OCI-LY1 (cell line): ENCODE results near the gene CMTR1.
"Not testable (repeated sequence)": the region's sequence is repeated elsewhere in the genome, so short reads cannot be mapped to it uniquely, and the experiment has no call there.

Source experiments
- H2AFZ ChIP-seq: fragments of 200-600 bp; sonication (generic), shearing (Covaris generic); 2 replicates; pipeline ENCODE4 v1.6.0; 2014; ENCODE audit warnings: antibody characterized with exemption, mild to moderate bottlenecking, low read length
- H3F3A ChIP-seq: fragments of 200-600 bp; sonication (generic), shearing (Covaris generic); 2 replicates; pipeline ENCODE4 v1.6.0; 2014; ENCODE audit warnings: mild to moderate bottlenecking, antibody characterized with exemption, low read length, moderate library complexity; ENCODE audit not compliant: insufficient read depth
- H3K27ac ChIP-seq: fragments of 200-600 bp; sonication (generic); 2 replicates; pipeline ENCODE4 v1.5.1; 2014; ENCODE audit warnings: low read length, mixed run types, mild to moderate bottlenecking, low read depth; ENCODE audit not compliant: poor library complexity, severe bottlenecking
- H3K27me3 ChIP-seq: fragments of 200-600 bp; sonication (generic); 2 replicates; pipeline ENCODE4 v1.6.0; 2014; ENCODE audit warnings: antibody characterized with exemption, mild to moderate bottlenecking, low read length, moderate library complexity; ENCODE audit not compliant: insufficient read depth
- H3K36me3 ChIP-seq: fragments of 200-600 bp; sonication (generic); 2 replicates; pipeline ENCODE4 v1.6.1; 2014; ENCODE audit warnings: mild to moderate bottlenecking, antibody characterized with exemption, low read length, moderate library complexity, mixed read lengths; ENCODE audit not compliant: insufficient read depth
- H3K4me1 ChIP-seq: fragments of 200-600 bp; sonication (generic); 2 replicates; pipeline ENCODE4 v1.5.1; 2014; ENCODE audit warnings: mild to moderate bottlenecking, low read length, moderate library complexity; ENCODE audit not compliant: insufficient read depth, severe bottlenecking
- H3K4me2 ChIP-seq: fragments of 200-600 bp; sonication (generic), shearing (Covaris generic); 2 replicates; pipeline ENCODE4 v1.6.1; 2014; ENCODE audit warnings: low read length
- H3K4me3 ChIP-seq: fragments of 200-600 bp; sonication (generic); 2 replicates; pipeline ENCODE4 v1.5.1; 2014; ENCODE audit warnings: low read length, low read depth, mild to moderate bottlenecking, mixed read lengths; ENCODE audit not compliant: poor library complexity, severe bottlenecking
- H3K79me2 ChIP-seq: fragments of 200-600 bp; shearing (Covaris generic); 2 replicates; pipeline ENCODE4 v1.6.1; 2016; ENCODE audit warnings: mixed run types, low read length, mixed read lengths; ENCODE audit not compliant: insufficient read depth
- H3K9ac ChIP-seq: fragments of 200-600 bp; sonication (generic), shearing (Covaris generic); 2 replicates; pipeline ENCODE4 v1.6.1; 2014; ENCODE audit warnings: mild to moderate bottlenecking, low read length, mixed read lengths
- H3K9me2 ChIP-seq: fragments of 200-600 bp; sonication (generic), shearing (Covaris generic); 2 replicates; pipeline ENCODE4 v1.6.1; 2014; ENCODE audit warnings: low read depth, mild to moderate bottlenecking, low read length, mixed read lengths
- H3K9me3 ChIP-seq: fragments of 200-600 bp; shearing (Covaris generic); 2 replicates; pipeline ENCODE4 v1.6.1; 2014; ENCODE audit warnings: low read length, mixed read lengths
- H4K20me1 ChIP-seq: fragments of 200-600 bp; sonication (generic), shearing (Covaris generic); 2 replicates; pipeline ENCODE4 v1.6.0; 2016; ENCODE audit warnings: mild to moderate bottlenecking, low read length; ENCODE audit not compliant: insufficient read depth
- EZH2 ChIP-seq: fragments of 200-600 bp; sonication (generic), shearing (Covaris generic); IDR thresholded peaks from 2 replicates; pipeline ENCODE4 v1.8.0; 2017; ENCODE audit warnings: borderline replicate concordance, mixed run types, mild to moderate bottlenecking, antibody characterized with exemption, low read length, moderate library complexity, mixed read lengths
- TF ChIP-seq, protein P1 (sequence below): fragments of 200-600 bp; sonication (generic), shearing (Covaris generic); IDR thresholded peaks from 2 replicates; pipeline ENCODE4 v1.5.1; 2017; ENCODE audit warnings: mild to moderate bottlenecking, antibody characterized with exemption, low read length, moderate library complexity, mixed read lengths

The CMTR1 gene

DNA sequence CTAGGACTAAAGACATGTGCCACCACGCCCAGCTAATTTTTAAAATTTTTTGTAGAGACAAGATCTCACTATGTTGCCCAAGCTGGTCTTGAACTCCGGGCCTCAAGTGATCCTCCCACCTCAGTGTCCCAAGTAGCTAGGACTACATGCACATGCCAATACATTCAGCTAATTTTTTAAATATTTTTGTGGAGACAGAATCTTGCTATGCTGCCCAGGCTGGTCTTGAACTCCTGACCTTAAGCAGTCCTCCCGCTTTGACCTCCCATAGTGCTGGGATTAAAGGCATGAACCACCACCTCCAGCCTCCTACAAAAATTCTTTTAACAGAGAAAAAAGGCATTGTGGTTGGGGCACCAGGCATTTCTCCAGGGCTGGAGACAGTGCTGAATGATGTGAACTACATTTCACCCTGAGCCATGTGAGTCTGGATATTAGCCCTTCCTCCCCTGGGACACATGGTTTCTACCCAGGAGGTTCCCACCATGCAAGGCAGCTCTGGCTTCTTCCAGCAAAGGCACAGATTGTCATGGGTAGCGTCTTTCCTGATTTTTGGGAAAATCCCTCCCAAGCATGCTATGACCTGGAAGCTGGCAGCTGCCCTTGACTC, 36.3 kb upstream of the CMTR1 start:
- no peaks in the 10 kb centered on the region for H3K79me2 ChIP-seq
- no peaks in the 10 kb centered on the region for H3K27me3 ChIP-seq
- H4K20me1 ChIP-seq, result no peaks in the 10 kb centered on the region
- H3K9me3 ChIP-seq, result no peaks in the 10 kb centered on the region
- TF ChIP-seq, protein P1, sequence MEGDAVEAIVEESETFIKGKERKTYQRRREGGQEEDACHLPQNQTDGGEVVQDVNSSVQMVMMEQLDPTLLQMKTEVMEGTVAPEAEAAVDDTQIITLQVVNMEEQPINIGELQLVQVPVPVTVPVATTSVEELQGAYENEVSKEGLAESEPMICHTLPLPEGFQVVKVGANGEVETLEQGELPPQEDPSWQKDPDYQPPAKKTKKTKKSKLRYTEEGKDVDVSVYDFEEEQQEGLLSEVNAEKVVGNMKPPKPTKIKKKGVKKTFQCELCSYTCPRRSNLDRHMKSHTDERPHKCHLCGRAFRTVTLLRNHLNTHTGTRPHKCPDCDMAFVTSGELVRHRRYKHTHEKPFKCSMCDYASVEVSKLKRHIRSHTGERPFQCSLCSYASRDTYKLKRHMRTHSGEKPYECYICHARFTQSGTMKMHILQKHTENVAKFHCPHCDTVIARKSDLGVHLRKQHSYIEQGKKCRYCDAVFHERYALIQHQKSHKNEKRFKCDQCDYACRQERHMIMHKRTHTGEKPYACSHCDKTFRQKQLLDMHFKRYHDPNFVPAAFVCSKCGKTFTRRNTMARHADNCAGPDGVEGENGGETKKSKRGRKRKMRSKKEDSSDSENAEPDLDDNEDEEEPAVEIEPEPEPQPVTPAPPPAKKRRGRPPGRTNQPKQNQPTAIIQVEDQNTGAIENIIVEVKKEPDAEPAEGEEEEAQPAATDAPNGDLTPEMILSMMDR, result no peak
- TF ChIP-seq EZH2, result no peak
- no peak overlapping the region for H3K27ac ChIP-seq
- no peak overlapping the region for H3K9ac ChIP-seq
- no peak overlapping the region for H3K4me2 ChIP-seq
- H3K9me2 ChIP-seq, result no peaks in the 10 kb centered on the region
- H3K4me1 ChIP-seq, result no peaks in the 10 kb centered on the region
- H2AFZ ChIP-seq, result no peak overlapping the region
- no peak overlapping the region for H3K4me3 ChIP-seq
- no peaks in the 10 kb centered on the region for H3F3A ChIP-seq
- H3K36me3 ChIP-seq, result peaks cover 8% of the 10 kb centered on the region; the same call in 1 of the 2 replicates

- no peak overlapping the region for H3K4me2 ChIP-seq
- no peak overlapping the region for H2AFZ ChIP-seq
- no peak overlapping the region for H3K9ac ChIP-seq
- H3K27me3 ChIP-seq, result no peaks in the 10 kb centered on the region
- no peaks in the 10 kb centered on the region for H3K9me2 ChIP-seq
- no peaks in the 10 kb centered on the region for H4K20me1 ChIP-seq
- no peaks in the 10 kb centered on the region for H3K79me2 ChIP-seq
- H3K4me1 ChIP-seq, result no peaks in the 10 kb centered on the region
- TF ChIP-seq, protein P1, result no peak
- TF ChIP-seq EZH2, result no peak
- H3K36me3 ChIP-seq, result no peaks in the 10 kb centered on the region
- no peak overlapping the region for H3K4me3 ChIP-seq
- H3F3A ChIP-seq, result no peaks in the 10 kb centered on the region
- H3K27ac ChIP-seq, result no peak overlapping the region
- no peaks in the 10 kb centered on the region for H3K9me3 ChIP-seq
Measured at GRCh38 chr6:37399131-37399530, 33.9 kb upstream of the CMTR1 start.

- H4K20me1 ChIP-seq, result no peaks in the 10 kb centered on the region
- H3K9me3 ChIP-seq, result no peaks in the 10 kb centered on the region
- no peak overlapping the region for H3K4me2 ChIP-seq
- no peak for TF ChIP-seq EZH2
- TF ChIP-seq, protein P1, result no peak
- no peak overlapping the region for H3K9ac ChIP-seq
- H3K9me2 ChIP-seq, result no peaks in the 10 kb centered on the region
- H3K4me3 ChIP-seq, result no peak overlapping the region
- H3F3A ChIP-seq, result no peaks in the 10 kb centered on the region
- H3K79me2 ChIP-seq, result no peaks in the 10 kb centered on the region
- no peaks in the 10 kb centered on the region for H3K36me3 ChIP-seq
- H3K27me3 ChIP-seq, result no peaks in the 10 kb centered on the region
- no peak overlapping the region for H3K27ac ChIP-seq
- H2AFZ ChIP-seq, result no peak overlapping the region
- H3K4me1 ChIP-seq, result no peaks in the 10 kb centered on the region
Measured at GRCh38 chr6:37399795-37400490, 33.1 kb upstream of the CMTR1 start.

DNA sequence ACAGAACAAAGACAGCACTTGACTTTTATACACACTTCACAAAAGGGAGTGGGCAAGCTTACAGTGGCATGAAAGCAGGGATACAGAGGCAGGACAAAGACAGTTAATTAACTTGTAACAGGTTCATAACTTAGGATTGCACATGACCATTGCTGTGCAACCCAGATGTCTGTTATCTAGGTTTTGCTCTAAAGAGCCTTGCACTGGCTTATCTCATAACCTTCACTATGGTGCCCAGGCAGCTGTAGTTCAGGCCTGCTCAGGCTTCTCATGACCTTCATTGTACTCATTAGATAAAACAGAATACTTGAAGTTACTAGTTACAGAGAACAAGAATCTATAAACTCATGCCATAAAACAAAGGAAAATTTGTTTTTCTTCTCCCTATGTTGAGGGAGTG, 31.4 kb upstream of the CMTR1 start:
- not testable (repeated sequence) for H3K9ac ChIP-seq

More for the DNA sequence above, 31.4 kb upstream of the CMTR1 start:
- not testable (repeated sequence) for H3K4me2 ChIP-seq, H3K27me3 ChIP-seq, H3K79me2 ChIP-seq, H2AFZ ChIP-seq, H3K4me3 ChIP-seq, H3K9me3 ChIP-seq, H3K36me3 ChIP-seq, H3F3A ChIP-seq, H3K9me2 ChIP-seq, H3K4me1 ChIP-seq, H4K20me1 ChIP-seq, H3K27ac ChIP-seq
